A549 (cell line): Measurements from ENCODE around the gene NREP. TPM values are rescaled to one million over a fixed set of nuclear protein-coding genes. Genes with fewer than 3 reads are reported as not detected.

ENCODE experiments used
- ATAC-seq, 2 experiments: fragments of 200-7000 bp in 1 of 2; fragments of >200 bp in 1 of 2; cut with Nextera tagmentation in 1 of 2; cut with Tn5 transposase in 1 of 2; 3 replicates each; pipeline versions ENCODE4 v1.8.0 to v1.9.1; 2018 to 2020; ENCODE audit warnings: mild to moderate bottlenecking in 1 of 2, moderate library complexity in 1 of 2
- CTCF ChIA-PET: fragments of 300-600 bp; sonication (Branson Sonifier 250); formaldehyde crosslinking; extraction: SDS; loops from one replicate; lab custom pipeline; 2021; ENCODE audit warnings: antibody characterized with exemption, inconsistent platforms; lab: Yijun Ruan, JAX
- POLR2A ChIA-PET: fragments of 350-600 bp; formaldehyde crosslinking; extraction: SDS; loops from one replicate; lab custom pipeline; 2021; ENCODE audit warnings: antibody characterized with exemption, inconsistent platforms; lab: Yijun Ruan, JAX
- DNase-seq, 2 experiments: peaks; one replicate each; pipeline versions ENCODE4 v3.0.0 to v3.0.0-alpha.2; 2011 to 2016; ENCODE audit warnings: low read depth in 1 of 2, low spot score in 1 of 2
- FAIRE-seq: peaks from 2 replicates; lab custom pipeline; 2011; peaks lifted over from hg19 to GRCh38; lab: Jason Lieb, UNC
- H3K27ac ChIP-seq, 2 experiments: fragments of >200 bp; sonication (Bioruptor Twin); formaldehyde crosslinking; 3 replicates each; pipeline ENCODE4 v1.5.1; 2016 to 2017
- H3K4me1 ChIP-seq: fragments of >200 bp; sonication (Bioruptor Twin); formaldehyde crosslinking; 3 replicates; pipeline ENCODE4 v1.6.1; 2016
- H3K4me2 ChIP-seq: fragments of >200 bp; sonication (Bioruptor Twin); formaldehyde crosslinking; 3 replicates; pipeline ENCODE4 v1.6.1; 2016
- H3K4me3 ChIP-seq: fragments of >200 bp; sonication (Bioruptor Twin); formaldehyde crosslinking; 3 replicates; pipeline ENCODE4 v1.5.1; 2016
- H3K9me3 ChIP-seq: fragments of >200 bp; sonication (Bioruptor Twin); formaldehyde crosslinking; 3 replicates; pipeline ENCODE4 v1.6.1; 2016
- CEBPB ChIP-seq, 2 experiments: fragments of >200 bp in 1 of 2; sonication (Bioruptor Twin) in 1 of 2; formaldehyde crosslinking in 1 of 2; IDR thresholded peaks; 2 replicates each; pipeline ENCODE4 v1.6.1; 2012 to 2016
- EHF ChIP-seq: fragments of 250-450 bp; sonication (Bioruptor Pico); IDR thresholded peaks from 2 replicates; pipeline ENCODE4 v1.5.0; 2020; ENCODE audit warnings: mild to moderate bottlenecking
- EP300 ChIP-seq, 2 experiments: fragments of >200 bp; sonication (Bioruptor Twin); formaldehyde crosslinking; IDR thresholded peaks; 2 replicates in 1 of 2; 3 replicates in 1 of 2; pipeline ENCODE4 v1.6.1; 2016 to 2017
- HDAC2 ChIP-seq: fragments of 200-600 bp; sonication (generic); IDR thresholded peaks from 2 replicates; pipeline ENCODE4 v1.6.1; 2016
- HEYL ChIP-seq: fragments of 250-450 bp; sonication (Bioruptor Pico); IDR thresholded peaks from 2 replicates; pipeline ENCODE4 v1.8.0; 2021; ENCODE audit warnings: mild to moderate bottlenecking, moderate library complexity
- HOXB13 ChIP-seq: fragments of 250-450 bp; sonication (Bioruptor Pico); IDR thresholded peaks from 2 replicates; pipeline ENCODE4 v1.5.0; 2020; ENCODE audit warnings: low read depth, mild to moderate bottlenecking, moderate library complexity
- KDM1A ChIP-seq: fragments of 200-600 bp; sonication (generic); IDR thresholded peaks from 2 replicates; pipeline ENCODE4 v1.6.1; 2016; ENCODE audit warnings: low read depth, mild to moderate bottlenecking
- MAZ ChIP-seq: fragments of 150-350 bp; IDR thresholded peaks from 2 replicates; pipeline ENCODE4 v1.6.1; 2014; ENCODE audit warnings: antibody characterized with exemption, low read depth, low read length, borderline replicate concordance
- MYC ChIP-seq: IDR thresholded peaks from 2 replicates; pipeline ENCODE4 v1.6.1; 2012; ENCODE audit warnings: mild to moderate bottlenecking, inconsistent platforms, low read length, improper control_type of control experiment, borderline replicate concordance
- POLR2A ChIP-seq: IDR thresholded peaks from 2 replicates; pipeline ENCODE4 v1.6.1; 2012; ENCODE audit warnings: mild to moderate bottlenecking, low read length
- RFX5 ChIP-seq: fragments of 450-650 bp; IDR thresholded peaks from 2 replicates; pipeline ENCODE4 v1.7.1; 2014; ENCODE audit warnings: antibody characterized with exemption, mild to moderate bottlenecking, moderate library complexity
- RNF2 ChIP-seq: fragments of 200-600 bp; sonication (generic); IDR thresholded peaks from 2 replicates; pipeline ENCODE4 v1.6.1; 2016; ENCODE audit warnings: low read depth, mild to moderate bottlenecking, antibody characterized with exemption, moderate library complexity, borderline replicate concordance
- SMC3 ChIP-seq: fragments of >200 bp; sonication (Bioruptor Twin); formaldehyde crosslinking; IDR thresholded peaks from 3 replicates; pipeline ENCODE4 v1.6.1; 2018; ENCODE audit warnings: inconsistent platforms
- SREBF2 ChIP-seq: fragments of 450-650 bp; IDR thresholded peaks from 2 replicates; pipeline ENCODE4 v1.6.1; 2014; ENCODE audit warnings: mild to moderate bottlenecking, moderate library complexity
- ZC3H11A ChIP-seq: fragments of 450-650 bp; IDR thresholded peaks from 2 replicates; pipeline ENCODE4 v1.6.1; 2014; ENCODE audit warnings: antibody characterized with exemption, mild to moderate bottlenecking
- ZFP36 ChIP-seq: fragments of 450-650 bp; IDR thresholded peaks from 2 replicates; pipeline ENCODE4 v1.6.1; 2014; ENCODE audit warnings: borderline replicate concordance; ENCODE audit not compliant: partially characterized antibody
- ZSCAN20 ChIP-seq: fragments of 250-450 bp; sonication (Bioruptor Pico); IDR thresholded peaks from 2 replicates; pipeline ENCODE4 v1.8.0; 2022; ENCODE audit warnings: mild to moderate bottlenecking, moderate library complexity
- WGBS: methylation state at CpG from one replicate; pipeline ENCODE4 v1.1.6; 2017; ENCODE audit errors: missing lambda C conversion rate; 5-methylcytosine and 5-hydroxymethylcytosine counted together
- polyA plus RNA-seq, 4 experiments: library from polyadenylated mRNA; depleted of rRNA in 3 of 4; stranded (reverse); fragments of >200 nt; fragmentation: RNase III in 1 of 4; extraction: RNeasy Plus Mini Kit Qiagen cat#74134 plus additional on column Dnase treatment in 1 of 4; gene quantifications; 2 replicates in 3 of 4; 3 replicates in 1 of 4; pipeline ENCODE4 v1.2.3, GENCODE V29; 2011 to 2017
- TF ChIP-seq, protein P1 (sequence below): fragments of 250-450 bp; sonication (Bioruptor Pico); IDR thresholded peaks from 2 replicates; pipeline ENCODE4 v1.5.0; 2021; ENCODE audit warnings: mild to moderate bottlenecking, moderate library complexity, borderline replicate concordance
- TF ChIP-seq, protein P2 (sequence below): IDR thresholded peaks from 2 replicates; pipeline ENCODE4 v1.6.1; 2012
- TF ChIP-seq, protein P3 (sequence below): fragments of 450-650 bp; IDR thresholded peaks from 2 replicates; pipeline ENCODE4 v1.6.1; 2014; ENCODE audit warnings: antibody characterized with exemption
- TF ChIP-seq, protein P4 (sequence below): fragments of 250-450 bp; sonication (Bioruptor Pico); IDR thresholded peaks from 2 replicates; pipeline ENCODE4 v1.5.0; 2020; ENCODE audit warnings: low read depth, mild to moderate bottlenecking, moderate library complexity
- TF ChIP-seq, protein P5 (sequence below): IDR thresholded peaks from 2 replicates; pipeline ENCODE4 v1.6.1; 2012; ENCODE audit warnings: low read depth, borderline replicate concordance

NREP gene
- polyA plus RNA-seq, 2 of the 4 experiments (the other 2 are of a cell fraction): 8.7 to 28.1 TPM

DNA sequence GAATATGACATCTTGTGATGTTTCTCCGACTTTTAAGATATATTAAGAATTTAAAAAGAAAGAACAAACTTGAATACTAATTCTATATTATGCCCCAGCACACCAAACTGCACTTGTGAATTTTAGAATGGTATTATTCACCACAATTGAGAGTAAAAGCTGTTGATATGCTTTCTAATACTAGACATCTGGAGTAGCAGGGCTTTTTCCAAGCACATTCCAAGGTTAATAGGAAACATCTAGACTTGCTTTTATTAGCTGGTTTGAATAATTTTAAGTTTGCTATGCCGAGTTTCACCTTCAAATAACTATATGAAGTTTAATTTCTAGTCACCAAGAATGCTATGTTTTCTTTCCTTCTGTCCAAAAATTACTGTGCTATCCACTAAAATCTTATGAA is 13.5 kb downstream of the NREP start:
- H3K9me3 ChIP-seq: no peaks in the 10 kb centered on the region
- POLR2A ChIA-PET: interaction anchor here (0.8 kb wide), 1 partner anchor 417 kb away, joined by 3 read pairs; no protein-coding TSS in a partner anchor
- 0 out of 3 replicates have a peak, but pooled peaks cover 7% of the 10 kb centered on the region for H3K4me1 ChIP-seq
- CTCF ChIA-PET: no interaction called here
- 43% methylated on average over 2 of the region's 2 CpGs for WGBS
- no peak for DNase-seq
- no peak overlapping the region for H3K27ac ChIP-seq
- no peak overlapping the region for H3K4me3 ChIP-seq
- ATAC-seq: no peak
- no peak for TF ChIP-seq HOXB13 (CRISPR knock-in tag)
- no peak for TF ChIP-seq ZC3H11A
- TF ChIP-seq CEBPB (IDR thresholded peaks at IDR 0.05): no peak
- no peak for TF ChIP-seq MYC
- no peak for TF ChIP-seq HEYL (CRISPR knock-in tag)
- TF ChIP-seq EHF (CRISPR knock-in tag): no peak
- no peak for TF ChIP-seq POLR2A
- TF ChIP-seq KDM1A: no peak
- no peak for TF ChIP-seq RFX5
- TF ChIP-seq, protein P1, sequence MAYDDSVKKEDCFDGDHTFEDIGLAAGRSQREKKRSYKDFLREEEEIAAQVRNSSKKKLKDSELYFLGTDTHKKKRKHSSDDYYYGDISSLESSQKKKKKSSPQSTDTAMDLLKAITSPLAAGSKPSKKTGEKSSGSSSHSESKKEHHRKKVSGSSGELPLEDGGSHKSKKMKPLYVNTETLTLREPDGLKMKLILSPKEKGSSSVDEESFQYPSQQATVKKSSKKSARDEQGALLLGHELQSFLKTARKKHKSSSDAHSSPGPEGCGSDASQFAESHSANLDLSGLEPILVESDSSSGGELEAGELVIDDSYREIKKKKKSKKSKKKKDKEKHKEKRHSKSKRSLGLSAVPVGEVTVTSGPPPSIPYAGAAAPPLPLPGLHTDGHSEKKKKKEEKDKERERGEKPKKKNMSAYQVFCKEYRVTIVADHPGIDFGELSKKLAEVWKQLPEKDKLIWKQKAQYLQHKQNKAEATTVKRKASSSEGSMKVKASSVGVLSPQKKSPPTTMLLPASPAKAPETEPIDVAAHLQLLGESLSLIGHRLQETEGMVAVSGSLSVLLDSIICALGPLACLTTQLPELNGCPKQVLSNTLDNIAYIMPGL (CRISPR knock-in tag): no peak
- TF ChIP-seq SREBF2: no peak
- TF ChIP-seq, protein P2, sequence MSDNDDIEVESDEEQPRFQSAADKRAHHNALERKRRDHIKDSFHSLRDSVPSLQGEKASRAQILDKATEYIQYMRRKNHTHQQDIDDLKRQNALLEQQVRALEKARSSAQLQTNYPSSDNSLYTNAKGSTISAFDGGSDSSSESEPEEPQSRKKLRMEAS: no peak
- TF ChIP-seq HDAC2: no peak
- TF ChIP-seq ZSCAN20 (CRISPR knock-in tag): no peak
- TF ChIP-seq RNF2: no peak
- TF ChIP-seq, protein P3, sequence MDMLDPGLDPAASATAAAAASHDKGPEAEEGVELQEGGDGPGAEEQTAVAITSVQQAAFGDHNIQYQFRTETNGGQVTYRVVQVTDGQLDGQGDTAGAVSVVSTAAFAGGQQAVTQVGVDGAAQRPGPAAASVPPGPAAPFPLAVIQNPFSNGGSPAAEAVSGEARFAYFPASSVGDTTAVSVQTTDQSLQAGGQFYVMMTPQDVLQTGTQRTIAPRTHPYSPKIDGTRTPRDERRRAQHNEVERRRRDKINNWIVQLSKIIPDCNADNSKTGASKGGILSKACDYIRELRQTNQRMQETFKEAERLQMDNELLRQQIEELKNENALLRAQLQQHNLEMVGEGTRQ: no peak
- FAIRE-seq: no peak
- no peak overlapping the region for H3K4me2 ChIP-seq

DNA sequence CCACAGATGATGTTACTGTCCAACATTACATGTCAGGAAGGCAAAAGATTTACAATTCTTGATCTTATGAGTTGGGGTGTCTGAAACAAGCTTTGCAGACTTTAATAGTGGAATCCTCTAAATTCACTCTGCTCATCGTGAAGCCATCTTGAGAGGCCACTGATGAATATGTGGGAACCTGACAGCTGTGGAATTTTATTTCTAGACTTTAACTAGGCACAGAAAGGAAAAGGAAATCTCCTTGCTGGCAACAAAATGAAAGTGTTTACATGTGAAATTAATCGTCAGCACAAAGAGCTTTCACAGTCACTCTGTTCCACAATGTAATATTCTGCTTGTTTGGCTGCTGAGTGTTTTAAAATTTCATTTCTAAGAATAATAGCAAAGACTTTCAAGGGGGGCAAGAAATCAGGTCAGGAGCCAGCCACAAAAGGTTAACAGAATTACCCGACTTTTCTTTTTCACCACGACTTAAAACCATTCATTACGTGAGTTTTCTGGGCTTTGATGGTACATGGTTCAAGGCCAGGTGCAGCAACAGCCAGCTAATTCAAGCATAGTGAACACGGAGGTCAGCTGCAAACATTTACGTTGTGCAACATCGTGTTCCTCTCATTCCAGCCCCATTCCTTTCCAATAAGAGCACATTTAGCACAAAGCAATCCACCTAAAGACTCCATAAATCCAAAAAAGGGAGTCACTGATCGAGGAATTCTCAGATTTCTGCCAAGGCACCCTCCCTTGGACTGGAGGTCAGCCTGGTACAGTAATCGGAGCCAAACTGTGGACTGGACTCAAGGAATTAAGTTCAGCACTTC is 14.6 kb downstream of the NREP start:
- TF ChIP-seq, protein P4, sequence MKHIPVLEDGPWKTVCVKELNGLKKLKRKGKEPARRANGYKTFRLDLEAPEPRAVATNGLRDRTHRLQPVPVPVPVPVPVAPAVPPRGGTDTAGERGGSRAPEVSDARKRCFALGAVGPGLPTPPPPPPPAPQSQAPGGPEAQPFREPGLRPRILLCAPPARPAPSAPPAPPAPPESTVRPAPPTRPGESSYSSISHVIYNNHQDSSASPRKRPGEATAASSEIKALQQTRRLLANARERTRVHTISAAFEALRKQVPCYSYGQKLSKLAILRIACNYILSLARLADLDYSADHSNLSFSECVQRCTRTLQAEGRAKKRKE (CRISPR knock-in tag): no peak
- TF ChIP-seq EP300 (IDR thresholded peaks at IDR 0.05) (no peak), ZFP36 (no peak), EHF (CRISPR knock-in tag) (no peak), CEBPB (IDR thresholded peaks at IDR 0.05) (no peak), MAZ (no peak), POLR2A (no peak), SREBF2 (no peak), SMC3 (no peak)
- TF ChIP-seq, protein P5, sequence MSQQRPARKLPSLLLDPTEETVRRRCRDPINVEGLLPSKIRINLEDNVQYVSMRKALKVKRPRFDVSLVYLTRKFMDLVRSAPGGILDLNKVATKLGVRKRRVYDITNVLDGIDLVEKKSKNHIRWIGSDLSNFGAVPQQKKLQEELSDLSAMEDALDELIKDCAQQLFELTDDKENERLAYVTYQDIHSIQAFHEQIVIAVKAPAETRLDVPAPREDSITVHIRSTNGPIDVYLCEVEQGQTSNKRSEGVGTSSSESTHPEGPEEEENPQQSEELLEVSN: no peak
- H3K4me1 ChIP-seq: peaks cover 12% of the 10 kb centered on the region; the same call in 1 of the 3 replicates
- H3K4me2 ChIP-seq: no peak overlapping the region
- DNase-seq: no peak
- ChIA-PET POLR2A (no interaction called here), CTCF (no interaction called here)
- no peak for ATAC-seq
- no peak for FAIRE-seq
- no peak overlapping the region for H3K4me3 ChIP-seq
- WGBS: 72% methylated on average over 10 of the region's 10 CpGs
- H3K9me3 ChIP-seq: no peaks in the 10 kb centered on the region
- H3K27ac ChIP-seq: no peak overlapping the region
